Measurements from ENCODE around the gene GNB1L.

Gene GNB1L

GRCh38 chr22:19753996-19754700 is 100.5 kb downstream of the GNB1L start:
- peaks cover 40 to 97% (median 65%) of the 10 kb centered on the region in 3 experiments for H3K27me3 ChIP-seq (ENCODE audit: control insufficient read depth in 3 of 3, insufficient read depth in 3 of 3, low read depth in 1 of 3, low read length in 3 of 3)
- no peak overlapping the region for H4K8ac ChIP-seq (ENCODE audit: low read depth, low read length)
- H3K4me1 ChIP-seq (ENCODE audit: control insufficient read depth in 2 of 2, insufficient read depth in 1 of 2, low read depth in 1 of 2, low read length in 2 of 2) = peaks cover 7 to 36% of the 10 kb centered on the region in 2 donors
- H3K9me3 ChIP-seq (replicated peaks in 1 of 2; ENCODE audit: control insufficient read depth in 2 of 2, insufficient read depth in 1 of 2, low read depth in 1 of 2, low read length in 2 of 2) = peaks cover 0 to 5% of the 10 kb centered on the region in 2 donors
- no peak overlapping the region for H2AFZ ChIP-seq (ENCODE audit: low read length)
- peak overlapping the region; percentile 16 for H2AK5ac ChIP-seq (ENCODE audit: low read depth, low read length)
- no peak overlapping the region for H3K4me3 ChIP-seq (ENCODE audit: low read length in 2 of 2)
- H3K18ac ChIP-seq (ENCODE audit: low read length) = peak overlapping the region; percentile 67
- H2BK15ac ChIP-seq (ENCODE audit: low read length) = peak overlapping the region; percentile 14
- H3K79me1 ChIP-seq (ENCODE audit: low read depth, low read length) = no peaks in the 10 kb centered on the region
- H3K27ac ChIP-seq (replicated peaks; ENCODE audit: low read length) = no peak overlapping the region
- no CpG with 5 or more reads among the region's 14 CpGs for WGBS, 2 donors (ENCODE audit: extremely low coverage in 2 of 2, insufficient read length in 2 of 2, insufficient replicate concordance in 1 of 2)
- peak overlapping the region; percentile 18 for H3K9ac ChIP-seq (ENCODE audit: low read depth, low read length, poor library complexity)
- H3K23ac ChIP-seq (ENCODE audit: low read depth, low read length, poor library complexity) = peak overlapping the region; percentile 100
- H2BK120ac ChIP-seq (ENCODE audit: low read depth, low read length) = no peak overlapping the region
- DNase-seq (ENCODE audit: low spot score) = no peak
- no peak overlapping the region for H2BK5ac ChIP-seq (ENCODE audit: low read length)
- no peaks in the 10 kb centered on the region for H3K36me3 ChIP-seq (replicated peaks in 1 of 2; ENCODE audit: control insufficient read depth in 2 of 2, insufficient read depth in 2 of 2, low read length in 2 of 2)
- no peak overlapping the region for H3K14ac ChIP-seq (ENCODE audit: low read length)
- no peak overlapping the region for H4K91ac ChIP-seq (ENCODE audit: low read depth, low read length, poor library complexity)
- no peak overlapping the region for H3K4me2 ChIP-seq (ENCODE audit: insufficient read depth, low read length, poor library complexity, severe bottlenecking)
- H2BK12ac ChIP-seq (ENCODE audit: low read length) = peak overlapping the region; percentile 5
- peak overlapping the region; percentile 44 for H3K4ac ChIP-seq (ENCODE audit: low read length)

- Histone ChIP-seq H2BK120ac (ENCODE audit: low read depth, low read length) (no peak overlapping the region), H2AK5ac (ENCODE audit: low read depth, low read length) (peak overlapping the region; percentile 16), H4K91ac (ENCODE audit: low read depth, low read length, poor library complexity) (no peak overlapping the region), H4K8ac (ENCODE audit: low read depth, low read length) (no peak overlapping the region), H2BK12ac (ENCODE audit: low read length) (no peak overlapping the region), H3K79me1 (ENCODE audit: low read depth, low read length) (no peaks in the 10 kb centered on the region), H3K4me3 (ENCODE audit: low read length in 2 of 2) (peak overlapping the region in 1 of 2 donors; percentile 60), H3K18ac (ENCODE audit: low read length) (peak overlapping the region; percentile 67), H3K27ac (replicated peaks; ENCODE audit: low read length) (no peak overlapping the region), H2BK15ac (ENCODE audit: low read length) (peak overlapping the region; percentile 14), H3K36me3 (replicated peaks in 1 of 2; ENCODE audit: control insufficient read depth in 2 of 2, insufficient read depth in 2 of 2, low read length in 2 of 2) (no peaks in the 10 kb centered on the region), H3K4me2 (ENCODE audit: insufficient read depth, low read length, poor library complexity, severe bottlenecking) (no peak overlapping the region), H2BK5ac (ENCODE audit: low read length) (no peak overlapping the region), H3K9ac (ENCODE audit: low read depth, low read length, poor library complexity) (peak overlapping the region; percentile 57), H3K27me3 (ENCODE audit: control insufficient read depth in 3 of 3, insufficient read depth in 3 of 3, low read depth in 1 of 3, low read length in 3 of 3) (peaks cover 32 to 97% (median 57%) of the 10 kb centered on the region in 3 experiments), H3K14ac (ENCODE audit: low read length) (peak overlapping the region; percentile 3), H3K23ac (ENCODE audit: low read depth, low read length, poor library complexity) (peak overlapping the region; percentile 1), H3K4me1 (ENCODE audit: control insufficient read depth in 2 of 2, insufficient read depth in 1 of 2, low read depth in 1 of 2, low read length in 2 of 2) (peaks cover 11 to 36% of the 10 kb centered on the region in 2 donors), H3K4ac (ENCODE audit: low read length) (no peak overlapping the region), H3K9me3 (replicated peaks in 1 of 2; ENCODE audit: control insufficient read depth in 2 of 2, insufficient read depth in 1 of 2, low read depth in 1 of 2, low read length in 2 of 2) (peaks cover 0 to 5% of the 10 kb centered on the region in 2 donors), H2AFZ (ENCODE audit: low read length) (no peak overlapping the region)
- WGBS, 2 donors (ENCODE audit: extremely low coverage in 2 of 2, insufficient read length in 2 of 2, insufficient replicate concordance in 1 of 2) = no CpG with 5 or more reads among the region's 10 CpGs
- no peak for DNase-seq (ENCODE audit: low spot score)
Measured at GRCh38 chr22:19753090-19753842, 101.4 kb downstream of the GNB1L start.

DNA sequence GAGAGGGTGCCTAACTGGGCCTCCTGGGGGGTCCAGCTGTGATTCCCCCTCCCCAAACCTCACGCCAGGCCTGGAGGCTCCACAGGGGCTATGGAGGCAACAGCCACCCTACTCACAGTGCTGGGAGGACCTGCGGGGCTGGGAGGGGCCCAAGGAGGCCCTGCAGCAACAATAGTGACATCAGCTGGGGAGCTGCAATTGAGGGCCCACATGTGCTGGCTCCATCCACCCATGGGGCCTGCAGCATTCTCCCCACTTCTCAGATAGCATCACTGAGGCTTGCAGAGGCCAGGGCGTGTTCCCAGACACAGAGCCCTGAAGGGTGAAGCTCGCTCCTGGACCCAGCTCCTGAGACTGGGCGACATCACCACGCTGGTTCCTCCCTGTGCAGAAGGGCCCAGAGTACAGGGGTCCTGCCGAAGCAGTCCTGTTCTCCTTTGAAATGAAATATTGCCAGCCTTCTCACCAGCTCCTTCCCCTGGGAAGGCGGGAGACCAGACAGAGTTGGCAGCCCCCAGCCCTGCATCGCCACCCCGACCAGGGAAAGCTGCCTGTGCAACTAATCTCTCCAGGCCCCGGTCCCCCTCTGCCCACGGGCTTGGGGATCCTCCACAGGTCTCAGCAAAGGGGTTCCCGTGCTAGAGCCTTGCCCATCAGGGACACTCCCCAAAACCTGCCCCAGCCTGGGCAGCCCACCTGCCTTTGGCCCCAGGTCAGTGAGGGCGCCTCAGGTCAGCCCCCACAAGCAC is 103.0 kb downstream of the GNB1L start:
- no peak overlapping the region for H2BK120ac ChIP-seq (ENCODE audit: low read depth, low read length)
- H2AK5ac ChIP-seq (ENCODE audit: low read depth, low read length) = peak overlapping the region; percentile 98

More for the DNA sequence above, 103.0 kb downstream of the GNB1L start:
- Histone ChIP-seq H3K18ac (ENCODE audit: low read length) (peak overlapping the region; percentile 30), H3K27me3 (ENCODE audit: control insufficient read depth in 3 of 3, insufficient read depth in 3 of 3, low read depth in 1 of 3, low read length in 3 of 3) (peaks cover 20 to 88% (median 41%) of the 10 kb centered on the region in 3 experiments), H3K4me2 (ENCODE audit: insufficient read depth, low read length, poor library complexity, severe bottlenecking) (no peak overlapping the region), H3K23ac (ENCODE audit: low read depth, low read length, poor library complexity) (peak overlapping the region; percentile 96), H2AFZ (ENCODE audit: low read length) (no peak overlapping the region), H2BK5ac (ENCODE audit: low read length) (peak overlapping the region; percentile 62), H3K36me3 (replicated peaks in 1 of 2; ENCODE audit: control insufficient read depth in 2 of 2, insufficient read depth in 2 of 2, low read length in 2 of 2) (no peaks in the 10 kb centered on the region), H3K9ac (ENCODE audit: low read depth, low read length, poor library complexity) (no peak overlapping the region), H4K91ac (ENCODE audit: low read depth, low read length, poor library complexity) (no peak overlapping the region), H2BK15ac (ENCODE audit: low read length) (peak overlapping the region; percentile 97), H3K4ac (ENCODE audit: low read length) (no peak overlapping the region), H4K8ac (ENCODE audit: low read depth, low read length) (no peak overlapping the region), H3K14ac (ENCODE audit: low read length) (no peak overlapping the region), H3K9me3 (replicated peaks in 1 of 2; ENCODE audit: control insufficient read depth in 2 of 2, insufficient read depth in 1 of 2, low read depth in 1 of 2, low read length in 2 of 2) (peaks cover 0 to 4% of the 10 kb centered on the region in 2 donors), H2BK12ac (ENCODE audit: low read length) (no peak overlapping the region), H3K4me3 (ENCODE audit: low read length in 2 of 2) (no peak overlapping the region), H3K27ac (replicated peaks; ENCODE audit: low read length) (no peak overlapping the region), H3K79me1 (ENCODE audit: low read depth, low read length) (peaks cover 2% of the 10 kb centered on the region), H3K4me1 (ENCODE audit: control insufficient read depth in 2 of 2, insufficient read depth in 1 of 2, low read depth in 1 of 2, low read length in 2 of 2) (peaks cover 11 to 36% of the 10 kb centered on the region in 2 donors)
- no peak for DNase-seq (ENCODE audit: low spot score)
- WGBS, 2 donors (ENCODE audit: extremely low coverage in 2 of 2, insufficient read length in 2 of 2, insufficient replicate concordance in 1 of 2) = no CpG with 5 or more reads among the region's 14 CpGs
